Tibial artery (tissue), 4 donors: ENCODE data around the gene RREB1.

Source experiments
- DNase-seq, 2 donors: peaks; one replicate each; pipeline ENCODE4 v3.0.0-alpha.2; 2019
- H3K27ac ChIP-seq, 2 donors: fragments of 200-600 bp; sonication (generic) in 1 of 2; 1 replicate in 1 of 2; 2 replicates in 1 of 2; pipeline ENCODE4 v1.5.1; 2018 to 2019; ENCODE audit warnings: mild to moderate bottlenecking in 1 of 2
- H3K27me3 ChIP-seq, 2 donors: fragments of 200-600 bp; sonication (generic) in 1 of 2; one replicate each; pipeline versions ENCODE4 v1.5.1 to v1.6.0; 2016 to 2019
- H3K36me3 ChIP-seq, 3 donors: fragments of 200-600 bp; sonication (generic) in 2 of 3; one replicate each; pipeline ENCODE4 v1.5.1; 2016 to 2019; ENCODE audit warnings: mild to moderate bottlenecking in 2 of 3
- H3K4me1 ChIP-seq, 4 donors: fragments of 200-600 bp; sonication (generic) in 2 of 4; 1 replicate in 3 of 4; 2 replicates in 1 of 4; pipeline ENCODE4 v1.5.1; 2016 to 2019
- H3K4me3 ChIP-seq, 2 donors: fragments of 200-600 bp; sonication (generic) in 1 of 2; 1 replicate in 1 of 2; 2 replicates in 1 of 2; pipeline ENCODE4 v1.5.1; 2018 to 2019; ENCODE audit warnings: mild to moderate bottlenecking in 2 of 2
- H3K9me3 ChIP-seq, 3 donors: fragments of 200-600 bp; sonication (generic) in 1 of 3; one replicate each; pipeline ENCODE4 v1.5.1; 2016 to 2019
- CTCF ChIP-seq, 2 experiments: fragments of 200-600 bp in 1 of 2; fragments of 450-650 bp in 1 of 2; IDR thresholded peaks; one replicate each; pipeline ENCODE4 v1.5.1; 2017 to 2019; ENCODE audit warnings: antibody characterized with exemption in 2 of 2, mild to moderate bottlenecking in 1 of 2, moderate library complexity in 1 of 2
- intact Hi-C: fragments of 100-400 bp; cut with DNase I; formaldehyde crosslinking; loops from one replicate; pipeline ENCODE4 v1.15.0; 2023; ENCODE audit warnings: low total_unique reads

RREB1 gene

GRCh38 chr6:7169296-7169721 is 61.5 kb downstream of the RREB1 start:
- no peak for TF ChIP-seq CTCF (IDR thresholded peaks at IDR 0.05)
- Histone ChIP-seq H3K4me1 (peaks cover 0 to 89% (median 76%) of the 10 kb centered on the region in 4 donors), H3K36me3 (no peaks in the 10 kb centered on the region), H3K4me3 (no peak overlapping the region), H3K27me3 (no peaks in the 10 kb centered on the region), H3K9me3 (no peaks in the 10 kb centered on the region), H3K27ac (peak overlapping the region; percentile 62 to 74)
- intact Hi-C loops: no loop called here
- DNase-seq: peak; percentile 72 to 87

- TF ChIP-seq CTCF (IDR thresholded peaks at IDR 0.05): no peak
- peaks cover 0 to 84% (median 67%) of the 10 kb centered on the region in 4 donors for H3K4me1 ChIP-seq
- intact Hi-C loops: loop anchor here (2.0 kb wide), 1 partner anchor 29 kb away; no protein-coding TSS in a partner anchor
- no peaks in the 10 kb centered on the region for H3K36me3 ChIP-seq
- no peak for DNase-seq
- H3K27ac ChIP-seq: peak overlapping the region; percentile 62 to 74
- no peak overlapping the region for H3K4me3 ChIP-seq
- H3K27me3 ChIP-seq: no peaks in the 10 kb centered on the region
- no peaks in the 10 kb centered on the region for H3K9me3 ChIP-seq
Observed at GRCh38 chr6:7170117-7170732, 62.5 kb downstream of the RREB1 start.

GRCh38 chr6:7171119-7171518 is 63.4 kb downstream of the RREB1 start:
- no peaks in the 10 kb centered on the region for H3K9me3 ChIP-seq
- no peak for DNase-seq
- no peak overlapping the region for H3K4me3 ChIP-seq
- no peak for TF ChIP-seq CTCF (IDR thresholded peaks at IDR 0.05)
- H3K27me3 ChIP-seq: no peaks in the 10 kb centered on the region
- H3K27ac ChIP-seq: peak overlapping the region; percentile 62 to 74
- H3K4me1 ChIP-seq: peaks cover 0 to 84% (median 60%) of the 10 kb centered on the region in 4 donors
- intact Hi-C loops: loop anchor here (2.0 kb wide), 1 partner anchor 30 kb away; no protein-coding TSS in a partner anchor
- no peaks in the 10 kb centered on the region for H3K36me3 ChIP-seq

GRCh38 chr6:7171733-7172132 is 64.0 kb downstream of the RREB1 start:
- no peak for TF ChIP-seq CTCF (IDR thresholded peaks at IDR 0.05)
- peak overlapping the region; percentile 63 to 74 for H3K27ac ChIP-seq
- intact Hi-C loops: loop anchor here (2.0 kb wide), 1 partner anchor 31 kb away; no protein-coding TSS in a partner anchor

GRCh38 chr6:7172649-7173048 is 64.9 kb downstream of the RREB1 start:
- Histone ChIP-seq H3K36me3 (peaks cover 0 to 3% (median 0%) of the 10 kb centered on the region in 3 donors), H3K4me3 (no peak overlapping the region), H3K4me1 (peaks cover 0 to 85% (median 59%) of the 10 kb centered on the region in 4 donors), H3K27ac (peak overlapping the region; percentile 60 to 63), H3K27me3 (no peaks in the 10 kb centered on the region), H3K9me3 (no peaks in the 10 kb centered on the region)
- intact Hi-C loops: no loop called here
- TF ChIP-seq CTCF (IDR thresholded peaks at IDR 0.05): no peak
- DNase-seq: peak in 1 of 2 donors; percentile 75

More at GRCh38 chr6:7171733-7172132, 64.0 kb downstream of the RREB1 start:
- Histone ChIP-seq H3K36me3 (no peaks in the 10 kb centered on the region), H3K27me3 (no peaks in the 10 kb centered on the region), H3K9me3 (no peaks in the 10 kb centered on the region), H3K4me3 (no peak overlapping the region), H3K4me1 (peaks cover 0 to 88% (median 60%) of the 10 kb centered on the region in 4 donors)
- no peak for DNase-seq
